H1 (cell line): ENCODE measurements around the gene PDGFB. TPM values are rescaled to one million over a fixed set of nuclear protein-coding genes. Genes with fewer than 3 reads are reported as not detected.

Experiments used
- ATF3 ChIP-seq: IDR thresholded peaks from 2 replicates; pipeline ENCODE4 v1.6.1; 2011; ENCODE audit warnings: low read depth, mild to moderate bottlenecking, low read length; ENCODE audit not compliant: insufficient read depth
- RXRA ChIP-seq: IDR thresholded peaks from 2 replicates; pipeline ENCODE4 v1.6.1; 2011; ENCODE audit warnings: low read depth, mild to moderate bottlenecking, low read length, moderate library complexity; ENCODE audit not compliant: insufficient read depth
- SP4 ChIP-seq: IDR thresholded peaks from 2 replicates; pipeline ENCODE4 v1.6.1; 2012; ENCODE audit warnings: low read length, inconsistent platforms
- TBP ChIP-seq: IDR thresholded peaks from 2 replicates; pipeline ENCODE4 v1.6.1; 2011; ENCODE audit warnings: low read depth, low read length, improper control_type of control experiment
- polyA plus RNA-seq, 7 experiments: library from polyadenylated mRNA; depleted of rRNA in 3 of 7; stranded (reverse) in 5 of 7; unstranded in 2 of 7; fragments of >200 nt in 5 of 7; fragments of 200-250 nt in 2 of 7; gene quantifications; 1 replicate in 5 of 7; 2 replicates in 1 of 7; 4 replicates in 1 of 7; pipeline versions ENCODE4 v1.2.1 to v1.2.3, GENCODE V29; 2011 to 2013; ENCODE audit warnings: missing spikeins in 2 of 7, mixed read lengths in 2 of 7
- total RNA-seq: library from RNA; stranded (reverse); fragmentation: NEBNext Ultra II Directional; extraction: Animal tissue kit (Norgen Biotek cat#: 25700); gene quantifications from 2 replicates; pipeline ENCODE4 v1.2.1, GENCODE V29; 2021

PDGFB gene
- total and polyA plus RNA-seq, 2 of the 8 experiments (the other 6 are each of a cell fraction or from before 2014, with no cell fraction given) = 3.9 to 8.5 TPM

GRCh38 chr22:39283322-39284141 lies 38.8 kb upstream of the PDGFB start (continued):
- TF ChIP-seq ATF3 (no peak), SP4 (no peak), RXRA (no peak), TBP (no peak)
